Skin epidermis (tissue), 12 donors: ENCODE results near the gene SCAMP1.
"Not testable (repeated sequence)": the region's sequence is repeated elsewhere in the genome, so short reads cannot be mapped to it uniquely, and the experiment has no call there.

Source experiments
- H3K27ac ChIP-seq, 21 experiments: fragments of 200-600 bp; sonication (generic) in 11 of 21; one replicate each; pipeline ENCODE4 v1.5.0; 2020; ENCODE audit warnings: mild to moderate bottlenecking in 3 of 21, inconsistent platforms in 2 of 21, moderate library complexity in 2 of 21
- H3K4me3 ChIP-seq, 7 experiments: fragments of 200-600 bp; sonication (generic) in 2 of 7; one replicate each; pipeline ENCODE4 v1.5.0; 2020; ENCODE audit warnings: inconsistent platforms in 2 of 7, mild to moderate bottlenecking in 2 of 7, moderate library complexity in 1 of 7

SCAMP1 gene

DNA sequence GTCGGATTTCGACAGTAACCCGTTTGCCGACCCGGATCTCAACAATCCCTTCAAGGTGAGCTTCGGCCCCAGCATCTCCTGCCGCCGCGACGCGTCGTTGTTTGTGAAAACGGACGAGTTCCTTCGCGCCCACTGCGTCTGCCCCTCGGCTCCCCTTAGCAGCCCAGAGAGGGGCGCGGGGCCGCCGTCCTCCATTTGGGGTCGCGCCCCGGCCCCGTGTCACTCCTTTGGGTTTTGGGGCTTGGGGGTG, 182 bp downstream of the SCAMP1 start:
- H3K4me3 ChIP-seq, result peak overlapping the region; percentile 61 to 99 (median 96)
- H3K27ac ChIP-seq, result peak overlapping the region; percentile 48 to 96 (median 94)

DNA sequence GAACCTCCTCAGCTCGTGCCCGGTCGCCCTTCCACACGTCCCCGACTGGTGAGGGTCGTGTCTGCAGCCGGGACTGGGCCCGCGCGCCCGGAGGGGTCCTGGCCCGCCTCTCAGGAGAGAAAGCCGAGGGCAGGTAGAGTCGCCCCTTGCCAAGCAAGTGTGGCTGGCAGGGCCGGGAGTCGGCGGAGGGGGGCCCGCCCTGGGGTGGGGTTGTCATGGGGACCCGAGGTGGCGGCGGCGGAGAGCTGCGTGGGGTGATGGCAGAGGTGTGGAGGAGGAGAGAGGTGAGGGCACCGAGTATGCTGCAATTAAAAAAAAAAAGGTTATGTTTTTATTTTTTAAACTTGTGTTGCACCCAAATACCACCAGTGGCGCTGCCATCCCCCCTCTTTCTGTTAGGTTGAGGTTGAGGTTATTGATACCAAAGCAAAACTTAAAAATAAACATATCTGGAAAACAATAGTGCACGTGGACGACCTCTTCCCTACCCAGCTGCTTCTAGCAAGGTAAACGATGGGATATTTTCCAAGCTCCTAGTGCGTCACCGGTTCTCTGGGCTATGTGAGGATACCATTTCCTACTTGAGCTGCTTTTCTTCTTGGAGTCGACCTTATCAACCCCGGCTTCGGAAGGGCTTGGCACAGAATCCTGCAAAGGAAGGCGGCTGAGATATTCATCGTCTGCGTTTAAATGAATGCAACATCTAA, 660 bp downstream of the SCAMP1 start:
- H3K4me3 ChIP-seq, result peak overlapping the region; percentile 61 to 99 (median 96)
- peak overlapping the region; percentile 48 to 96 (median 94) for H3K27ac ChIP-seq

DNA sequence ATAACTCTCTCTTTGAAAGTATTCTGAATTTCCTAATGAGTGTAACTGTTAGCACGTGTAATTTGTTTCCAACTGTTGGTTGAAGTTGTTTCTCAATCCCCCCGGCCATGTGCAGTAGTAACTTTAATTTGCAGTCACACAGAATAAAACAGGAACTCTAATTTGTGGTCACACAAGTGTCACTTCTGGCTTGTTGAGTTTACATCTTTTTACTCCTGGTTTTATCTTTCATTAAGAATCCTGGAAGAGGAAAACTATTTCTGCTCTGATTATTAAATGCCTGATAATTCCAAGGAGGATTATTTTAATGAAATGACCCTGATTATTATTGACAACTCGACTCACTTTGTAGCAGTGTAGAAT, 1.2 kb downstream of the SCAMP1 start:
- peak overlapping the region; percentile 61 to 99 (median 96) for H3K4me3 ChIP-seq
- peak overlapping the region in 12 of 21 experiments; percentile 87 to 95 (median 94) for H3K27ac ChIP-seq

DNA sequence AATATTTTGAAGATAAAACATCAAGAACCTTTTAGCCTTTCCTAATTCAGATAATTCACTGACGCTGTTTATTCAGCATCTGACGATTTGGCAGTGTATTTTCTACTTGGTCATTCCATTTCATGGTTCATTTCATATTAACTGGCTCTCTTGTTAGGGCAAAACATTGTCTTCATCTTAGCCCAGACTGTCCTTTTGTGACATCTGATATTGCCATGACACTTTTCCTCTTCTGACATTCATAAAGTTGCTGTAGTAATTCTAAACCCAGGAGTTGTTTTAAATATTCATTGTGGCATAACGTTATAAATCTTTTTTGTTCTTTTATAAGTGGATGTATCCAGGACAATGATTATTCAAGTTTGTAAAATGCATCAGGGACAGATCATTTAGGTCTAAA, 1.8 kb downstream of the SCAMP1 start:
- Histone ChIP-seq H3K4me3 (no peak overlapping the region), H3K27ac (peak overlapping the region in 1 of 21 experiments; percentile 94)

DNA sequence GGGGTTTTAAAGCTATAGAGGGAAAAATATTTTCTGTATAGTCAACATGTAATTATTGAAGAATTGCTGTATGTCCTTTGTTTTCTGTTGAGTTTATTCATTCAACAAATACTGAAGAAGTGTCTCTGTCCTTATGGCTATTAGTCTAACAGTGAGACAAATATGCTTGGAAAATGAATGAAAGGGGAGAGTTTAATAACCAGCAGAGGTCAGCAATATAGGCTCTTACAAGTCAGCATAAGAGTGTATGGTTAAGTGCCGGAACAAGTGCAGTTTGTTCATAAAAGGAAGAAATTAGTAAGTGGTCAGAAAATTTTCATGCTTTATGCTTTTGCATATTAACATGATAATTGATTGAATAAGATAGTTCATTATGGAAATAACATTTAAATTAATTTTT, 3.6 kb downstream of the SCAMP1 start:
- H3K27ac ChIP-seq, result no peak overlapping the region

DNA sequence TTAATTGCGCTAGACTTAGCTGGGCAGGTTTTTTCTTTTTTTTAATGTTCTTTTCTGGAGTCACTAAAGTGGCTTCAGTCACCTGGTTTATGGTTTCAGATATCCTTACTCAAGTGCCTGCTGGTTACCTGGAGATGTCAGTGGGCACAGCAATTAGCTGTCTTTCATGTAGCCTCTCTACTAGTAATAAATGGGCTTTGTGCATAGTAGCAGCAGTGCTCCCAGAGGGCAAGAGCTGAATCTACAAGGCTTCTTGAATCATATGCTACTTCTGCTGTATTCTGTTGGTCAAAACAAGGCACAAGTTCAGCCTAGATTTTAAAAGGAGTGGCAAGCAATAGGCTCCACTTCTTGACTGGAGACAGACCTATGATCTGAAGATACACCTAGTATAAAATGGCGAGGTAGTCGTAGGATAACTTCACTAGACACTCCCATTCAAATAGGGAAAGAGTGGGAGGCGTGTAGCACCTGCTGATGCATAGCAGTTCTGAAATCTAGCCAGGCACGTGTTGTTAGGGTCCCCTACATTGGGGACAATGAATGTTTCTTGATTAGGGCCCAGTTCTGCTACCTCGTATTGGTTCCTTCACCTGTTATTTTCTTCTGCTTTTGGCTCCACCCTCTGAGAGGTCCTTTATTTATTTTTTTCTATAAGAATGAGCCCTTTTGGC, 7.0 kb downstream of the SCAMP1 start:
- Histone ChIP-seq H3K27ac (no peak overlapping the region), H3K4me3 (no peak overlapping the region)

More for the DNA sequence above, 3.6 kb downstream of the SCAMP1 start:
- no peak overlapping the region for H3K4me3 ChIP-seq

DNA sequence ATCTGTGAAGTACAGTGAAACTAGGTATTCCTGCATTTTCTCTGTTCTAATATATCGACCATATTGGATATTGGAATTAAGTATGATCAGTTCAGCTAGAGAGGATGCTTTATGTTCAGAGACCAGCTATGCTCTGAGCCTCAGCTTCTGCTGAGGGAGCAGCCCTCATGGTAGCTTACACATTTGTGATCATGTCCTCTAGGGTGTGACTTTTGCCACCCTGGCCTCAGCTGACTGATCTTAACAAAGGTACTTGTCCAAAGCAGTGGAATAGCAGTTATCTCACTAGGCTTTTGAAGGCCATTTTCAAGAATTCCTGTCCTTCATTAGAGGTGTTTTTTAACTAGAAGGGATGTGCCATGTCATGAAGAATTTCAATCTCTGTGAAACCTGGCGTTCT, 9.3 kb downstream of the SCAMP1 start:
- H3K27ac ChIP-seq, result no peak overlapping the region
- no peak overlapping the region for H3K4me3 ChIP-seq

DNA sequence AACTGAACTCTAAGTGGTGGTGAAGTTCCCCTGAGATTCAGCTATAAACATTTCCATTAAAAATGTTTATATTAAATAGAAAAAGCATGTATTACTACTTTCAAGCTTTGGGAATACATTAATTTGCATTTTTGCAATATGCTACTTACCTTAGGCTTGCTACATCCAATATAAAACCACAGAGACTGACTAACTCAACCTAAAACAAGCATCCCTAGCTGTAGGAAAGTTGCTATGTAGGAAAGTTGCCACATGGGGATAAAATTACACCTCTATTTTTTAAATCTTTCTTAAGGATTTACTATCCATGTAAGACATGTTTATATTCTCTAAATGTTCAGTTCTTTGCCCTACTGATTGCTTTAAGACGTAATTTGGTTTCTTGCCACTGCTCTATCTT, 12.8 kb downstream of the SCAMP1 start:
- no peak overlapping the region for H3K27ac ChIP-seq
- H3K4me3 ChIP-seq, result no peak overlapping the region

DNA sequence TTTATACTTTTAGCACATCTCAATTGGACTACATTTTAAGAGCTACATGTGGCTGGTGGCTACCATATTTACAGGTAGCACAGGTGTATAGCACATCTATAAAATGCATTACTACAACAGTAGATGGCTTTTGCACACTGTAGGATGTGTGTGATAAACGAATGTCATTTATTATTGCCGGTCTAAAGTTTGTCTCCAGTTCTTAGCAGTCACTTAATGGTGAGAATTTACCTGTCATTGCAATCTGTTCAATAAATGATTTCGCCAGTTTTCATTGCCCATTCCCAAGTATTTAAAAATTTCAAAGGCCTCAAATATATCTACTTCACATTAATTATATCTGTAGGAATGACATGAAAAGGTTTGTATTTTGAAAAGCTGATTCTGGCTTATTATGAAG, 15.9 kb downstream of the SCAMP1 start:
- H3K4me3 ChIP-seq, result no peak overlapping the region
- no peak overlapping the region for H3K27ac ChIP-seq

DNA sequence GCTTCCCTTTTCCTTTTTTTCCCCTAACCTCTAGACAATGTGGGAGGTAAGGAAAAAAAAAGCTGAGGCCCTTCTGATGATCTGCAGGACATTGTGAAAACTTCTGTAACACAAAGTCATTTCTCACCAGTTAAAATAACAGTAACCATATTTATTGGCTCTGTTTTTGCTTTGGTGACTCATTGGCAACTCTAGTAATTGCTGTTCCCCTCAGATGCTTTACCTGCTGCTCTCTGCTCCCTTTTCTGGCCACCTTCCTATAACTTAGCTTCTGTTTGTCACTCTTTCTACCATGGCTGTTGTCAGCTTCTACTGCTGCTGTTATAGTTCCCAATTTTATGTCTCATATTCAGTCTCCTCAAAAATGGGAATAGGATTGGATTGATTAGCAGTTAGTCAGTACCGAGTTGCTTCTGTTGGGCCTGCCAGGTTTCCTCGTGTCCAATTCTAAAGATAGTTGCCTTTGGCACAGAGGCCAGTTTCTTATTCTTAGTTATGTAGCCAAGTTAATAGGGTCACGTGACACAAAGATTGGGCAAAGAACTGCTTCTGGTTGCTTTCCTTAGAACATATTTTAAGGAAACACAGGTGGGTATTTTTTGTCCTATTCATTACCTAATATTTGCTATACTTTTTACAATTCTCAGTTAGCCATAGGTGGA, 16.8 kb downstream of the SCAMP1 start:
- no peak overlapping the region for H3K4me3 ChIP-seq
- H3K27ac ChIP-seq, result no peak overlapping the region

DNA sequence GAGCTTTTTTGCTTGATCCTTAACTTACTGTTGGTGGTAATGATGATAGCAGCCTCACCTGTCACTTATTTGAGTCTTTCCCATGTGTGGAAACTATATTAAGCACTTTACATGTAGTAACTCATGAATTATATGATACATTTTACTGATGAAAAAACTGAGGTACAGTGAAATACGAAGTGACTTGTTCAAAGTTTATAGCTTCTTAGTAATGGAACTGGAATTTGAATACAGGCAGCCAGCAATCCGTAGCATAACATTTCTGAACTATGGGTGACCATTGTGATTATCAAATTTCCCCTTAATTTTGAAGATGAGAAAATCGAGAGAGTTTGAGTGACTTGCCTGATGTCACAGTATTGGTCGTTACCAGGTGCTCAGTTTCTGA, 17.3 kb downstream of the SCAMP1 start:
- no peak overlapping the region for H3K4me3 ChIP-seq
- no peak overlapping the region for H3K27ac ChIP-seq

DNA sequence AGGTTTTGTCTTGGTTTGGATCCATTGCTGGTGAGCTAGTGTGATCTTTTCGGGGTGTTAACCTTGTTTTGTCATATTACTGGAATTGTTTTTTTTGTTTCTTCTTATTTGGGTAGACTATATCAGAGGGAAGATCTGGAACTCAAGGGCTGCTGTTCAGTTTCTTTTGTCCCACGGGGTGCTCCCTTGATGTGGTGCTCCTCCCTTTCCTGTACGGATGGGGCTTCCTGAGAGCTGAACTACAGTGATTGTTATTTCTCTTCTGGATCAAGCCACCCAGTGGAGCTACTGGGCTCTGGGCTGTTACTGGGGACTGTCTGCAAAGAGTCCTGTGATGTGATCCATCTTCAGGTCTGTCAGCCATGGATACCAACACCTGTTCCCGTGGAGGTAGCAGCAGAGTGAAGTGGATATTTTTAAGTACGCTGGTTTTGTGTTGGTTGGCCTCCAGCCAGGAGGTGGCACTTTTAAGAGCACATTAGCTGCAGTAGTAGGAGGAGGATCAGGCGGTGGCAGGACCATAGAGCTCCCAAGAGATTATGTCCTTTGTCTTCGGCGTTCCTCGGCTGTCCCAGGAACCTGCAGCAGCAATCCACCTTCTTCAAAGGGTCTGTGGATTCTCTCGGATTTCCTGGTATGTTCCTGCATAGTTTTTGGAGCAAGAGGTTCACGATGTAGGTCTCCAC, 27.2 kb downstream of the SCAMP1 start:
- no peak overlapping the region for H3K27ac ChIP-seq

DNA sequence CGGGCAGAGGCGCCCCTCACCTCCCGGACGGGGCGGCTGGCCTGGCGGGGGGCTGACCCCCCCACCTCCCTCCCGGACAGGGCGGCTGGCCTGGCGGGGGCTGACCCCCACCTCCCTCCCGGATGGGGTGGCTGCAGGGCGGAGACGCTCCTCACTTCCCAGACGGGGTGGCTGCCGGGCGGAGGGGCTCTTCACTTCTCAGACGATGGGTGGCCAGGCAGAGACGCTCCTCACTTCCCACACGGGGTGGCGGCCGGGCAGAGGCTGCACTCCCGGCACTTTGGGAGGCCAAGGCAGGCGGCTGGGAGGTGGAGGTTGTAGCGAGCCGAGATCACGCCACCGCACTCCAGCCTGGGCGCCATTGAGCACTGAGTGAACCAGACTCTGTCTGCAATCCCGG, 30.9 kb downstream of the SCAMP1 start:
- H3K27ac ChIP-seq, H3K4me3 ChIP-seq: not testable (repeated sequence)

More for the DNA sequence above, 27.2 kb downstream of the SCAMP1 start:
- H3K4me3 ChIP-seq, result no peak overlapping the region

DNA sequence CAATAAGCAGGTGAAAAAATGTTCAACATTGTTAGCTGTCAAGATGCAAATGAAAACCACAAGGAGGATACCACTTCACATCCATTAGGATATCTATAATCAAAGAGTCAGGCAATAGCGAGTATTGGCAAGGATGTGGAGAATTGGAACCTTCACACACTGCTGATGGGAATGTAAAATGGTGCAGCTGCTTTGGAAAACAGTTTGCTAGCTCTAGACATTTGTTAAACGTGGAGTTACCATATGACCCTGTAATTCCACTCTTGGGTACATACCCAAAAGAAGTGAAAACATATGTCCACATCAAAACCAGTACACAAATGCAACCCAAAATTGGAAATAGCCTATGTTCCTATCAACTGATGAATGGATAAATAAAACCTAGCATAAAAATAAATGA, 37.4 kb downstream of the SCAMP1 start:
- Histone ChIP-seq H3K4me3 (no peak overlapping the region), H3K27ac (no peak overlapping the region)

DNA sequence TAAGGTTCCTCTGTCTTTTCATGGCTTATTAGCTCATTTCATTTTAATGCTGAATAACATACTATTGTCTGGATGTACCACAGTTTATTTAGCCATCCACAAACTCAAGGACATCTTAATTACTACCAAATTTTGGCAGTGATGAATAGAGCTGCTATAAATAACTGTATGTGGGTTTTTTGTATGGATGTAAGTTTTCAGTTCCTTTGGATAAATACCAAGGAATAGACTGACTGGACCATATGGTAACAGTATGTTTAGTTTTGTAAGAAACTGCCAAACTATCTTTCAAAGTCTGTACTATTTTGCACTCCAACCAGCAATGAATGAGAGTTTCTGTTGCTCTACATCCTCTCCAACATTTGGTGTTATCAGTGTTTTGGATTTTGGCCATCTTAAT, 38.7 kb downstream of the SCAMP1 start:
- H3K4me3 ChIP-seq, result no peak overlapping the region
- H3K27ac ChIP-seq, result no peak overlapping the region

DNA sequence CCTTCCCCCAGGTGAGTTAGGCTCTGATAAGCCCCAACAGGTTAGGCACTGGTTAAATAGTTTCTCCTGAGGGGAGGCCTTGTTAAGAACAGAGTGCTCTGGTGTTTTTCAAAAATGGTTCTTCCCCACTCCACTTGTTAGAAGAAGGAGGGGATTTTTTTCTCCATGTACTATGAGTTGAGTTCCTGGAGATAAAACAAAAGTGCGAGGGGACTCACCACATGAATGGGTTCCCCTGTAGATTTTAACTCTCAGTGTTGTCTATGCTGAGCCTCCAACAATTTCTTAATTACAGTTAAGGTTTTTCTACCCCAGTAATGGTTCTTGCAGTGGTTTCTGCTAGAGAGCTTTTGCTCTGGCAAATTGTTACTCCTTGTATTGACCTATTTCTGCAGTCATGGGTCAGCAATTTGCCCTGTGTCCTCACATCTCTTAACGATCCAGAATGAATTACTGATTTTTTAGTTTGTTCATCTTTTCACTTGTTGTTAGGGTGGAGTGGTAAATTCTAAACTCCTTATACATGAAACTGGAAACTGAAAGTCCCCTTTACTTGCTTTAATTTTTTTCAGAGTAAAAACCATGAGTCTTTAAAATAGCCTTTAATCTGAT, 44.4 kb downstream of the SCAMP1 start:
- Histone ChIP-seq H3K27ac (no peak overlapping the region), H3K4me3 (no peak overlapping the region)

DNA sequence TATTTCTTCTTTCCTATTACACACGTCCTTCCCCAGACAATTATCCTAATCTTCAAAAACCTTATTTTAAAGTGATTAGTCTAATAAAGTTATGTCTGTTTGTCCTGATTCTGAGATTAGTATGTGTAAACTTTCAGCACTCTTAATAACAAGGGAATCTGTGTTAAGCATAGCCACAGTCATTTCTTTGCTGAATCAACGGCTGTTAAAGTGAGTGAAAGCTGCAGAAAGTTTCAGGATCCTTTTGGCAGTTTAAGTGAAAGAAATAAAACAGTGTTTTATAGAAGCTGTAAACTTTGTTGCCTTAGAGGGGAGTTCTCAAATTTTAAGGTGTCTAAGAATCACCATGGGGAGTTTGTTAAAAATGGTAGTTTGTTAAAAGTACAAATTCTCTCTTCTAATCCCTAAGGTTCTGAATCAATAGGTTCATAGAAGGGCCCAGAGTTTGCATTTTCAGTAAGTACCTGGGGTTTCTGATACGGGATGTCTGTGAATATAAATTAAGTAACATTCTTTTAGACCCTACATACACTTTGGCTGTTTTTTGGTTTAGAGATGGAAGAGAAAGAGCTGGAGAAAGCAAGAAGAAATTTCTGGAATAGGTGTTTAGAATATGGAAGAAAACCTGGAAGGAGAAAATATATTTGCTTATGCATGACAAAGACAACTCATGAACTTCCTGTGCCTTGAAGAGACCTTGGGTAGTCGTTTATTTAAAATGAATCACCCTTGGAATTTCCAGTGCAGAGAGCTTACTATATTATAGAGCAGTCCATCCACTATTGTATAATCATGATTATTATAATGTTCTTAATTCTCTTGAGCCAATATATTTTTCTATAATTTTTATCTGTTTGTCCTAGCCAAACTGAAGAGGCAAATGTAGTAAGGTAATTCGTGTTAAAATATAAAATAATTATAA, 45.7 kb downstream of the SCAMP1 start:
- H3K27ac ChIP-seq, result no peak overlapping the region
- H3K4me3 ChIP-seq, result no peak overlapping the region

DNA sequence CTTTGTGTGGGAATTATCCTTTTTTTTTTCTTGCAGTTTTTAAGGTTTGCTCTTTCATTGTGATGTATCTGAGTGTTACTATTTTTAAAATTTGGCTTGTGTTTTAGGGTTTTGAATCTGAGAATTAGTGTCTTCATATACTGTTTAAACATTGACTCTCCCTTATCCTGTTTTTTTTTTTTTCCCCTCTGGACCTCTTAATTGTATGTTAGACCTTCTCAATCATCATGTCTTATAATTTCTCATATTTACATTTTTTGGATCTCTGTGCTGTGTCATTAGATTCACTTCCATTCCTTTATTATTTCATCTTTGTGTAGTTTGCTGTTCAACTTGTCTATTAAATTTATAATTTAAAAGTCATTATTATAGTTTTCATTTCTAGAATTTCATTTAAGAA, 47.0 kb downstream of the SCAMP1 start:
- H3K4me3 ChIP-seq, result no peak overlapping the region
- H3K27ac ChIP-seq, result no peak overlapping the region

DNA sequence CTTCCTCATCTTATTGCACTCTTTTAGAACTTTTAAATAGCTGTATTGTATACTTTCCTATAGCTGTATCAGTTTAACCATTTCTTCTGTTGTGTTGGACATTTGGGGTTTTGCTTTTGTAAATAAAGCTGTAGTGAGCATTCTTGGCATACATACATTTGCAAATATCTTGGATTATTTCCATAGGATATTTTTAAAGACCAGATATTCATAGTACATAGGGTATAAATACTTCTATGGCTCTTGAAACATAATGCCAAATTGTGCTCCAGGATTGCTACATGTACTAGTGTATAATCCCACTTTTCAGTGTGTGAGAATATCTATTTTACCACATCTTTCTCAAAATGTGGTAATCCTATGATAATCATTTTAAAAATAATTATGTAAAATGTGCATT, 51.2 kb downstream of the SCAMP1 start:
- no peak overlapping the region for H3K27ac ChIP-seq

More for the DNA sequence above, 51.2 kb downstream of the SCAMP1 start:
- no peak overlapping the region for H3K4me3 ChIP-seq
